DMS53 (cell line): ENCODE measurements around the gene ZNF423.

Source experiments
- DNase-seq: peaks from one replicate; lab custom pipeline; 2025; lab: John Stamatoyannopoulos, UW

Gene ZNF423

DNA sequence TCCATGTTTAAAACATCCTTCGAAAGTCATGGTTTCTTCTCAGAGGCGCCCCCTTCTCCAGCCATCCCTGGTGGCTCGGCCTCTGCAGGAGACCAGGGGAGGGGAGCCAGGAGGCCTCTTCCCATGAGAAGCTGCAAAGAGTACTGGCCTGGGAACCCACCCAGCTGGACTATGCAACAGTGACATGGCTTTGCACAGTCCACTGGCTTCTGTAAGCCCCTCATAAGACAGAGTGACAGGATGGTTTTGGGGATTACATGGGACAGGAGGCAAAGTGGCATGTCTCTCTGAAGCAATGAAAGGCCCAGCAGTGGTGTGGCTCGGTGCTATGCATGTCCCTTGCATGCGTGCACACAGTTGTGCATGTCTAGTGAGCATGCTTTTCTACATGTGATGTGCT is 382.8 kb downstream of the ZNF423 start:
- no peak for DNase-seq

DNA sequence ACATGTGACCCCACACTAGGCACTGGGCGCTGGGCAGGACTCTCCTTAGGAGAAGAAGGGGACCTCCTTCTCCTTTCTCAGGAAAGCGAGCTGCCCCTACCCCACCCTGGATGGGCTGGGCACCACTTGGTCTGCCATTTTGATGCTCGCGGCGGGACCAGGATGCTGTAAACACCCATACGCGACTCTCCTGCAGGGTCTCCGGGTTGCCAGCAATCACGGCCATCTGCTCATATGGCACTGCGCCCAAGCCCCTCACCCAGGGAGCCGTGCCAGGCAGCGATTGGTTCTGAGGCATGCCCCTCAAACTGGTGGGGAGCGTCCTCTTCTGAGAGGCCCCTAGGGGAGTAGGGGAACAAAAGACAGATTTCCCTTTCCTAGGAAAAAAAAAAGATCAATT is 383.3 kb downstream of the ZNF423 start:
- no peak for DNase-seq

GRCh38 chr16:49471038-49471727 is 384.7 kb downstream of the ZNF423 start:
- no peak for DNase-seq

- DNase-seq = no peak
These were observed 385.4 kb downstream of the ZNF423 start for GRCh38 chr16:49470513-49470991.

DNA sequence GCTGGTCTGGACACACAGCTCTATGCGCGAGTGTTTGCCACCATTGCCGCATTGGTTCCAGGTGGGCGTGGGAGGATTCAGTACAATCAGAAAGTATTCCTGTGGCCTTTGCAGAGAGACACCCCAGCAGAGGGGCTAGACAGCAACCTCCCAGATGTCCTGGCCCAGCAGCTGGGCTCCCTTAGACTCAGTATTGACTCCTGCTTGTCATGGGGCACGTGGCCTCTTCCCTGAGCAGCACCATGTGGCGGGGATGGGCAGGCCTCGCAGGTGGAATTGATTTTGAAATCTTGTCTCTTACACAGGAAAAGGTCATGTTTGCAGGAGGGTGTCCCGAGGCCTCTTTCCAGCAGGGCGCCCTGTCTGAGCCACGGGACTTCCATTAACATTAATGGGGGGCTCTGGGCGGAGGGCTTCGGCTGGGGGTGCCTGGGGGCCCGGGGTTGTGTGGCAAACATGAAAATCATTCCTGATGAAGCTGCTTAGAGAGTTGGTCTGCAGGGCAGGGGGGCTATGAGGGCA is 385.9 kb downstream of the ZNF423 start:
- DNase-seq = no peak

DNA sequence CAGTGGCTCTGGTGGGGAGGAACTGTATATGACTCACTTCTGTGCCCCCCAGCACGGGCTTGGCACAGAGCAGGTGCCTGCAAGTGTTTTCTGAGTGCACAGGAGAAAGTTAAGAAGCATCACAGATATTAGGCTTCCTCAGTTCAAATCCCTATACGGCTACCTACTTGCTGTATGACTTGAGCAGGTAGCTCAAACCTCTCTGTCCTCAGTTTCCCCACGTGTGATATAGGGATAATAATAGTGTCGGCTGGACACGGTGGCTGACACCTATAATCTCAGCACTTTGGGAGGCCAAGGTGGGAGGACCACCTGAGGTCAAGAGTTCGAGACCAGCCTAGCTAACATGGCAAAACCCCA is 386.6 kb downstream of the ZNF423 start:
- no peak for DNase-seq

- DNase-seq = no peak
These were observed 387.2 kb downstream of the ZNF423 start for GRCh38 chr16:49468611-49469310.

DNA sequence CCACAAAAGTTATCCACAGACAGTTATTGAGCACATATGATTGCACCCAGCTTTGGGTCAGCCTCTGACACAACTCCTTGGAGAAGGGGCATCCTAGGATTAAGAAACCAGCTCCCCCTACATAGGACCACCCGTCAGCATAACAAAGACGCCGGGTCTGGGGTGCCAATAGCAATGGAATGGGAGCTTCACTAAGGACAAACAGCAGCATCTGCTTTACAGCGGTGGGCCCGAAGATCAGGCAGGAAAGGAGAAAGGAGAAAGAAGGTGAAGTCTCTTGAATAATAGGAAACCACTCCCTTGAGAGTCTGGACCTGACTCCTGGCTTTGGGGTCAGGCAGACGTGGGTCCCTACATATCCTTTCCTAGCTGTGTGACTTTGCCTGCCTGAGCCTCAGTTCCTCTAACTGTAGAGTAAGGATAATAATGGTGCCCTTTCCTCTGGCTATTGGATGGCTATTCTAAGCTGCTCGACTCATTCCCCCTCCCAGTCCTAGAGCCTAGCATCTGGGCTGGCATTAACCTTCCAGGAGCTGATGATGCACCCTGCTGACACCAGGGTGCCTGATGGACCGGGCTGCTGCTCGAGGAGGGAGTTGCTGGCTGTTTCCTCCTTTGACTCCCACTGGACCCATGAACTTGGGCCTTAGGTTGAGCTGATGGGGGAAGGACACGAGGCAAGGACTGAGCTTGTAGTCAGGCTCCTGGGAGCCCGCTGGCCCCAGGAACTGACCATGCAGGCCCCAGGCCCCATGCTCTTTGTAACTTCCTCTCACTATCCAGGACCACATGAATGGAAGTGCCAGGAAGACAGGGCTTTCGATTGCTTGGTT is 388.2 kb downstream of the ZNF423 start:
- DNase-seq = no peak

- no peak for DNase-seq
These were observed 389.0 kb downstream of the ZNF423 start for GRCh38 chr16:49466881-49467280.

GRCh38 chr16:49466529-49466831 is 389.4 kb downstream of the ZNF423 start:
- DNase-seq = no peak

GRCh38 chr16:49465661-49466528 is 390.0 kb downstream of the ZNF423 start:
- no peak for DNase-seq

- DNase-seq = no peak
These were observed 390.9 kb downstream of the ZNF423 start for GRCh38 chr16:49464877-49465504.

GRCh38 chr16:49464093-49464492 is 391.8 kb downstream of the ZNF423 start:
- DNase-seq = no peak

DNA sequence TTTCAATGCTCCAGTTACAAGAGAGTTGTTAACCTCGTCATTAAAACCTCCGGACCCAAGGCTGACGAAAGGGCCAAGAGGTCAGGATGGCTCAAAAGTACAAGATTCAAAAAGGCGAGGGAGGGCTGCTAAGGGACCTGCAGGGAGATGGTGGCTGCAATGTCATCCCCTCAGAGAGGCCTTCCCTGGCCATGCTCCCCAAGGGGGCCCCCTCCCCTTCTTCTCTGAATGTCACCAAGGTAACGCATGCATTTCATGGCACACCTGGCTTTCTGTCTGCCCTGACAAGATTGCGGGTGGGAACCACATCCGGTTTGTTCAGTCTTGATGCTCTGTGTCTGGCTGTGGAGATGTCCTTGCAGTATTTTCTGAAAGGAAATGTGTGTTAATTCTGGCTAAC is 392.4 kb downstream of the ZNF423 start:
- DNase-seq = no peak

- no peak for DNase-seq
These were observed 392.9 kb downstream of the ZNF423 start for GRCh38 chr16:49462989-49463371.

GRCh38 chr16:49462362-49462988 is 393.4 kb downstream of the ZNF423 start:
- DNase-seq = no peak

GRCh38 chr16:49461517-49461951 is 394.4 kb downstream of the ZNF423 start:
- no peak for DNase-seq

DNA sequence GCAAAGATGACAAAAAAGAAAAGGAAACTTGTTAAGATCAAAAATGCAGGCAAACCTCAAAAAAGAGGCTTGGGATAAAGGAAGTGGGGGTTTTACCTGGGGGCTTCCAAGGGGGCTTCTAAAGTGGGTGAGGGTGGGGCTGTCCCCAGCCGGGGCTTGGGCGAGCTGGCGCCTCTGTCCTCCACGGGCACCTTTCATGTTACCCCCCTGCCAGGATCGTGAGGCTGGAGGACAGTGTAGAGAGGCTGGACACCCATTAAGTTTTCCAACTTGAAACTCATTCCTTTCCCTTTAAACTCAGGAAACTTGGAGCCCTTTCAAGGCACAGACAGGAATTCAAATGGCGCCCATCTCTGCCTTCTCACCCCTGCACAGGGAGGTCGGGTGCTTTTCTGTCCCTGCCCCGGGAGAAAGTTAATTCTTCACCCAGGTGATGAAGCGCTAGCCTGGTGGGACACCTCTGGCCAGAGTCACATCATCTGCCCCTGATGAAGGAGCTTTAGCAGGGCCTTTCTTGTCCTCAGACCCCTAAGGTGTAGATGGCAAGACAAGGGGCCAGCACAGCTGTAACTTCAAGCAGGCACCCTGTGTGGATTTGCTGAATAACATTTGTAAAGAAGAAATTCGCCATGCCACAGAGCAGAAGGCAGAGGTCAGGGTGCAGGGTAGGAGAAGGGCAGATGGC is 395.0 kb downstream of the ZNF423 start:
- no peak for DNase-seq

GRCh38 chr16:49459953-49460735 is 395.8 kb downstream of the ZNF423 start:
- DNase-seq = no peak
